Esophagus squamous epithelium (tissue), 5 donors: ENCODE measurements around the gene TEFM. TPM values are rescaled to one million over a fixed set of nuclear protein-coding genes. Genes with fewer than 3 reads are reported as not detected.

Source experiments
- DNase-seq: peaks from one replicate; lab custom pipeline; 2025; lab: John Stamatoyannopoulos, UW
- H3K27ac ChIP-seq, 4 donors: fragments of 200-600 bp; sonication (generic); one replicate each; pipeline ENCODE4 v1.5.1; 2016 to 2019; ENCODE audit warnings: mild to moderate bottlenecking in 1 of 4
- H3K27me3 ChIP-seq, 4 donors: fragments of 200-600 bp; sonication (generic); 1 replicate in 3 of 4; 2 replicates in 1 of 4; pipeline versions ENCODE4 v1.5.1 to v1.6.0; 2017 to 2021; ENCODE audit warnings: antibody characterized with exemption in 1 of 4
- H3K36me3 ChIP-seq, 3 donors: fragments of 200-600 bp; sonication (generic); one replicate each; pipeline ENCODE4 v1.5.1; 2016 to 2019
- H3K4me1 ChIP-seq, 3 donors: fragments of 200-600 bp; sonication (generic); one replicate each; pipeline ENCODE4 v1.5.1; 2017 to 2019
- H3K4me3 ChIP-seq, 4 donors: fragments of 200-600 bp; sonication (generic); 1 replicate in 3 of 4; 2 replicates in 1 of 4; pipeline ENCODE4 v1.5.1; 2016 to 2019; ENCODE audit warnings: mild to moderate bottlenecking in 2 of 4, moderate library complexity in 1 of 4
- H3K9me3 ChIP-seq, 3 donors: fragments of 200-600 bp; sonication (generic); one replicate each; pipeline ENCODE4 v1.5.1; 2016 to 2019
- POLR2A ChIP-seq, 4 donors: fragments of 450-650 bp; IDR thresholded peaks; one replicate each; pipeline ENCODE4 v1.6.1; 2017; ENCODE audit warnings: antibody characterized with exemption in 4 of 4, mild to moderate bottlenecking in 4 of 4, moderate library complexity in 3 of 4
- WGBS, 2 donors: methylation state at CpG; one replicate each; pipeline ENCODE4 v1.1.5; 2018; 5-methylcytosine and 5-hydroxymethylcytosine counted together
- intact Hi-C: fragments of 100-400 bp; cut with DNase I; formaldehyde crosslinking; loops from one replicate; pipeline ENCODE4 v1.15.0; 2022
- total RNA-seq, 4 donors: library from RNA; depleted of rRNA; stranded (reverse); fragments of >200 nt; gene quantifications; one replicate each; pipeline ENCODE4 v1.1.0, GENCODE V29; 2016
- TF ChIP-seq, protein P1 (sequence below), 6 experiments: fragments of 450-650 bp in 4 of 6; fragments of 200-600 bp in 2 of 6; sonication (generic) in 2 of 6; IDR thresholded peaks; one replicate each; pipeline ENCODE4 v1.5.1; 2016 to 2019; ENCODE audit warnings: antibody characterized with exemption in 6 of 6, mild to moderate bottlenecking in 4 of 6, moderate library complexity in 4 of 6
- donor health status: DM: yes; HTN: yes; CAD: no.

TEFM gene
- total RNA-seq, 4 donors from 2014 or later, result 3.6 to 17.0 (median 9.2) TPM

DNA sequence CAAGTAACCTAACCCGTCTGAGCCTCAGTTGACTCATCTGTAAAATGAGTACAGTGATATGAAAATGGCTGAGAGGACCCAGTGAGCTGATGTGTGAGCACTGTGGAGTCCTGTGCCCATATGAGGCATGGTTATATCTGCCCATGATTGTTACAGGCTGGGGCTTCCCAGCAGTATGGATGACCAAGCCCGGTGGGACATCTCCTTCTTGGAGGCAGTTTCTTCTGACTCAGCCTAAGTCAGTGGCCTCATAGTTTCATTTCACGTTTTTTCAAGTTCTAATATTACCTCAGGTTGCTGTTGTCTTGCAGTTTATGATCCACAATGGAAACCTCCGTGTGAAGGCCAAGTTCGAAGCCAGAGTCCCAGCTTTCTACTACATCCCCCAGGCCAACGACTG, 20.5 kb upstream of the TEFM start:
- Histone ChIP-seq H3K4me3 (no peak overlapping the region), H3K27ac (no peak overlapping the region), H3K9me3 (no peaks in the 10 kb centered on the region), H3K4me1 (peaks cover 9 to 15% (median 13%) of the 10 kb centered on the region in 3 donors), H3K27me3 (peaks cover 0 to 52% (median 10%) of the 10 kb centered on the region in 4 donors), H3K36me3 (no peaks in the 10 kb centered on the region)
- TF ChIP-seq, protein P1, sequence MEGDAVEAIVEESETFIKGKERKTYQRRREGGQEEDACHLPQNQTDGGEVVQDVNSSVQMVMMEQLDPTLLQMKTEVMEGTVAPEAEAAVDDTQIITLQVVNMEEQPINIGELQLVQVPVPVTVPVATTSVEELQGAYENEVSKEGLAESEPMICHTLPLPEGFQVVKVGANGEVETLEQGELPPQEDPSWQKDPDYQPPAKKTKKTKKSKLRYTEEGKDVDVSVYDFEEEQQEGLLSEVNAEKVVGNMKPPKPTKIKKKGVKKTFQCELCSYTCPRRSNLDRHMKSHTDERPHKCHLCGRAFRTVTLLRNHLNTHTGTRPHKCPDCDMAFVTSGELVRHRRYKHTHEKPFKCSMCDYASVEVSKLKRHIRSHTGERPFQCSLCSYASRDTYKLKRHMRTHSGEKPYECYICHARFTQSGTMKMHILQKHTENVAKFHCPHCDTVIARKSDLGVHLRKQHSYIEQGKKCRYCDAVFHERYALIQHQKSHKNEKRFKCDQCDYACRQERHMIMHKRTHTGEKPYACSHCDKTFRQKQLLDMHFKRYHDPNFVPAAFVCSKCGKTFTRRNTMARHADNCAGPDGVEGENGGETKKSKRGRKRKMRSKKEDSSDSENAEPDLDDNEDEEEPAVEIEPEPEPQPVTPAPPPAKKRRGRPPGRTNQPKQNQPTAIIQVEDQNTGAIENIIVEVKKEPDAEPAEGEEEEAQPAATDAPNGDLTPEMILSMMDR (IDR thresholded peaks at IDR 0.05), result no peak
- WGBS, 2 donors, result 74 to 79% methylated on average over 6 of the region's 6 CpGs
- intact Hi-C loops, result no loop called here
- DNase-seq, result no peak

DNA sequence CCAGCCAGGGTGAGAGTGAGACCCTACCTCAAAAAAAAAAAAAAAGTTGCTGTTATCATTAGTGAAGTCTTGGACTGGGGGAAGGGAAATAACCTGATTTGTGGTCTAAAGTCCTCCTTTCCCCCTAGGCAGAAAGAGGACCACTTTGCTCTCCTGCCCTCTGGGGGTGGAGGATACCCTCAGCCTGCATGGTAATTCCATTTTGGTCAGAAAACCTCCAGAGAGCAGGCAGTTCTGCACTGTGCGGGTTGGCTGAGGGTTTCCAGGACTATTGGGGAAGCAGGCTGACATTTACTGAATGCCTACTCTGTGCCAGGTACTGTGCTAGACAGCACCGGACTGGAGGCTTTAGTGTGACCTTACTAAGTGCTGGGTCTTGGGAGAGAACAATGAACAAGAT, 18.3 kb upstream of the TEFM start:
- TF ChIP-seq, protein P1 (IDR thresholded peaks at IDR 0.05), result no peak
- TF ChIP-seq POLR2A (IDR thresholded peaks at IDR 0.05), result no peak
- no peak for DNase-seq
- intact Hi-C loops, result no loop called here
- H3K27ac ChIP-seq, result no peak overlapping the region
- H3K9me3 ChIP-seq, result no peaks in the 10 kb centered on the region
- peaks cover 16 to 31% (median 20%) of the 10 kb centered on the region in 3 donors for H3K4me1 ChIP-seq
- peaks cover 0 to 62% (median 10%) of the 10 kb centered on the region in 4 donors for H3K27me3 ChIP-seq
- WGBS, 2 donors, result 20 to 71% methylated on average over 1 of the region's 2 CpGs
- H3K4me3 ChIP-seq, result no peak overlapping the region
- no peaks in the 10 kb centered on the region for H3K36me3 ChIP-seq

DNA sequence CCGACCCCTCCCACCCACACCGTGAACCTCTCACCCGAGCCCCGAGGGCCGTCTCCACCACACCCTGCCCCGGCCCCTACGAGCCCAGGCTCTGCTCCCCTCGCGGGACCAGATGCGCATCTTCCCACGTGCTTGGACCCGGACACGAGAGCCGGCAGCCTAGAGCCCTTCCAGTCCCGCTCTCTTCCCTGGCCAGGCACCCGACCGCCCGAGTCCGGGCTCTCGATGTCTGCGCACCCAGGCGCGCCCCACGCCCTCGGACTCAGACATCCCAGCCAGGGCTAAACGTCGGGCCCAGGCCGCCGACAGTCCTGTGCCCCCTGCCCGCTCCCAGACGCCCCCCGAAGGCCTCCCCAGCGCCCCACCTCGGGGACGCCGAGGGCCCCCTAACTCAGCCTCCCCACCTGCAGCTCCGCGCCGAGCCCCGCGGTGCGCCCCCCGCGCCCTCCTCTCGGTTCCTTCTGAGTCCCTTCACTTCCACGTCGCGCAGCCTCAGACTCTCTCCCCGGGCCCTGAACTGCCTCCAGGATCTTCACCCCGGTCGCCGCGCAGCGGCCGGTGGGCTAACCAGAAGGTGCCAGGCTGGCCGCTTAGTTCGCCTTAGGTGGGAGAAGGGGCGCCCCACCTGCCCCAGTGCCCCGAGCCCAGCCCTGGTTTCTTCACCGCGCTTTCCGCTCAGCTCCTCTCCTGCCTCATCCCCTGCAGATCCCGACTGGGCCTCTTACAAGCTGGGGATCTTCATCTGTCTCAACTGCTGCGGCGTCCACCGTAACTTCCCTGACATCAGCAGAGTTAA, 16.4 kb upstream of the TEFM start:
- WGBS, 2 donors, result 8 to 33% methylated on average over 8 to 23 of the region's 66 CpGs
- no peaks in the 10 kb centered on the region for H3K36me3 ChIP-seq
- H3K4me3 ChIP-seq, result peak overlapping the region; percentile 48 to 81 (median 58)
- peaks cover 0 to 62% (median 10%) of the 10 kb centered on the region in 4 donors for H3K27me3 ChIP-seq
- intact Hi-C loops, result no loop called here
- H3K9me3 ChIP-seq, result no peaks in the 10 kb centered on the region
- peak overlapping the region; percentile 32 to 75 (median 53) for H3K27ac ChIP-seq
- H3K4me1 ChIP-seq, result peaks cover 16 to 31% (median 20%) of the 10 kb centered on the region in 3 donors
- TF ChIP-seq, protein P1 (IDR thresholded peaks at IDR 0.05), result no peak
- TF ChIP-seq POLR2A (IDR thresholded peaks at IDR 0.05), result peak in 1 of 4 donors; percentile 12
- DNase-seq, result no peak

DNA sequence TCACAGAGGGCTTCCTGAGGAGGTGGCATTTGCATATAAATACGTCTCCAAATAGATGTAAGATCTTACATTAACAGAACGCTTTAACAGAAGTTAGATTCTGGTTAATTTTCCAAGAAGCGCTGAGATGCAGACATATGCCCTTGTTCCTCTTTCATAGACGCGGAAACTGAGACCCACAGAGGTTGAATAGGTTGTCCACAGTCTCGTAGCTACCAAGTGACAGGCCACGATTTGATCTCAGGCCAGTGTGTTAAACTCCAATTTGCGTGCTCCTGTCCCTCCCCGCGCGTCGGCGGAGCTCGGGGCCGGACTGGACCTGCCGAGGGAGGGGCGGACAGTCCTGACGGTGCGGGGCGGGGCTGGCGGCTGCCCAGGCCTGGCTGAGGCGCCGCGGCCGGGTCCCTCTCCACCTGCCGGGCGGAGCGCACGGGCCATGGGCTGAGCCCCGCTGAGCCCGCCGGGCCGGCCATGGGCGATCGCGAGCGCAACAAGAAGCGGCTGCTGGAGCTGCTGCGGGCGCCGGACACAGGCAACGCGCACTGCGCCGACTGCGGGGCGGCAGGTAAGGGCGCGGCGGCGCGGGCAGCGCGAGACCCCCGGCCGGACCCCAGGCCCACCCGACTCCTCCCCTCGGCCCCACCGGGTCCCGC, 15.6 kb upstream of the TEFM start, which contains the start of gene ADAP2:
ADAP2 (plus strand) TSS at position 402 of the 653 bp plus-strand sequence; CDS start at position 472, 70 bp downstream.
- peak within 1 kb of the TSS; percentile 48 to 81 (median 58) for H3K4me3 ChIP-seq
- intact Hi-C loops, result no loop called here
- H3K27ac ChIP-seq, result peak within 1 kb of the TSS; percentile 32 to 75 (median 53)
- no peaks in the 10 kb centered on the region for H3K36me3 ChIP-seq
- no peak for DNase-seq
- TF ChIP-seq POLR2A (IDR thresholded peaks at IDR 0.05), result peak in 1 of 4 donors; percentile 58
- TF ChIP-seq, protein P1 (IDR thresholded peaks at IDR 0.05), result no peak
- peaks cover 16 to 31% (median 20%) of the 10 kb centered on the region in 3 donors for H3K4me1 ChIP-seq
- no peaks in the 10 kb centered on the region for H3K9me3 ChIP-seq
- 12 to 25% methylated on average over 5 to 9 of the region's 60 CpGs for WGBS, 2 donors
- H3K27me3 ChIP-seq, result peaks cover 0 to 57% (median 10%) of the 10 kb centered on the region in 4 donors
